Activated CD4-positive, alpha-beta memory T cell treated with anti-CD3 and anti-CD28 coated beads, Interleukin-2, amount 10 ng/mL, durations not matched to agents 7 days and 5 days (primary cell): ENCODE data around the gene PTP4A2. TPM values are rescaled to one million over a fixed set of nuclear protein-coding genes. Genes with fewer than 3 reads are reported as not detected.

Experiments used
- CTCF ChIA-PET: fragments of 350-600 bp; sonication (Branson Sonifier 250); formaldehyde crosslinking; loops from one replicate; lab custom pipeline; 2021; ENCODE audit warnings: antibody characterized with exemption, inconsistent platforms; lab: Charles Lee
- POLR2A ChIA-PET: fragments of 350-600 bp; sonication (Branson Sonifier 250); formaldehyde crosslinking; loops from one replicate; lab custom pipeline; 2021; ENCODE audit warnings: antibody characterized with exemption; lab: Charles Lee
- DNase-seq: peaks from one replicate; pipeline ENCODE4 v3.0.0-alpha.2; 2020
- H3K27ac Mint-ChIP-seq: one replicate; pipeline ENCODE4 v1.8.0; 2021; ENCODE audit warnings: mild to moderate bottlenecking, mixed read lengths
- H3K27me3 Mint-ChIP-seq: one replicate; pipeline ENCODE4 v1.8.0; 2021; ENCODE audit warnings: mixed read lengths
- H3K36me3 Mint-ChIP-seq: one replicate; pipeline ENCODE4 v1.8.0; 2021; ENCODE audit warnings: low read depth, mixed read lengths
- H3K4me1 Mint-ChIP-seq: one replicate; pipeline ENCODE4 v1.8.0; 2021; ENCODE audit warnings: mixed read lengths
- H3K4me3 Mint-ChIP-seq: one replicate; pipeline ENCODE4 v1.8.0; 2021; ENCODE audit warnings: mild to moderate bottlenecking, mixed read lengths
- H3K9me3 Mint-ChIP-seq: one replicate; pipeline ENCODE4 v1.8.0; 2021; ENCODE audit warnings: mixed read lengths
- total RNA-seq, 2 experiments: library from RNA; stranded (reverse); gene quantifications; one replicate each; pipeline ENCODE4 v1.2.3, GENCODE V29; 2021

The PTP4A2 gene
- total RNA-seq, 2 experiments from 2014 or later: 337 to 349 TPM

- Mint-ChIP-seq H3K9me3 (no peaks in the 10 kb centered on the region), H3K27me3 (peaks cover 6% of the 10 kb centered on the region), H3K27ac (no peak overlapping the region), H3K4me1 (no peaks in the 10 kb centered on the region), H3K4me3 (no peak overlapping the region), H3K36me3 (no peaks in the 10 kb centered on the region)
- DNase-seq: no peak
- POLR2A ChIA-PET: interaction anchor here (1.0 kb wide), 1 partner anchor 16 kb away, joined by 3 read pairs; no protein-coding TSS in a partner anchor
- CTCF ChIA-PET: no interaction called here
Measured at GRCh38 chr1:31865728-31866449, 72.3 kb downstream of the PTP4A2 start.

- ChIA-PET POLR2A (no interaction called here), CTCF (no interaction called here)
- H3K27ac Mint-ChIP-seq: no peak overlapping the region
- no peaks in the 10 kb centered on the region for H3K4me1 Mint-ChIP-seq
- H3K27me3 Mint-ChIP-seq: peaks cover 4% of the 10 kb centered on the region
- no peaks in the 10 kb centered on the region for H3K36me3 Mint-ChIP-seq
- H3K9me3 Mint-ChIP-seq: no peaks in the 10 kb centered on the region
- DNase-seq: no peak
- H3K4me3 Mint-ChIP-seq: no peak overlapping the region
Measured at GRCh38 chr1:31862071-31862470, 76.1 kb downstream of the PTP4A2 start.

DNA sequence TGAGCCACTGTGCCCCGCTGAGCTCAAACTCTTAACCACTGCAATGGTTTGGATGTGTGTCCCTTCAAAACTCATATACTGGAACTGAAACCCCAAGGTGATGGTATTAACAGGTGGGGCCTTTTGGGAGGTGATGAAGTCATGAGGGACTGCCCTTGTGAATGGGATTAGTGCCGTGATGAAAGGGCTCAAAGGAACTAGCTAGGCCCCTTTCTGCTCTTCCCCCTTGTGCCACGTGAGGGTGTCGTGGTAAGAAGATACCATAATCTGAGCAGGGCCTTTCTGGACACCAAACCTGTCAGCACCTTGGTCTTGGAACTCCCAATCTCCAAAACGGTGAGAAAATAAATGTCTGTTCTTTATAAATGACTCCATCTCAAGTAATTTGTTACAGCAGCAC is 76.8 kb downstream of the PTP4A2 start:
- POLR2A ChIA-PET: no interaction called here

DNA sequence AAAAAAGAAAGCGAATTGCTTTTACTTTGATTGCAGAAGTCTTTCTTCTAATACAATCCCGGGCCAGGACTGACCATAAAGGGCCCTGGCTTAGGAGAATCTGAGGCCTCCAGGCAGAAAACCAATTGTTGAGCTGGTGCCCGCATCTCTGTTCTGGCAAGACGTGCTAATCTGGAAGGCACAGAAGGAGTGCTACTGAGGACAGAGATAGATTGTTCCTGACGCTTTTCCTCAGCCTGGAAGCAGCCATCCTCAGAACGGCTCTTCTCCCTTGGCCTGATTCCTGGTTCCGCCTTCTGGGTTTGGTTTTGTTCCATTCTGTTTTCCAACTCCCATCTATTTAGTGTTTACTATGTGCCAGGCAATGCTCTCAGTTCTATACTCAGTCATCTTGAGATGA is 77.6 kb downstream of the PTP4A2 start:
- H3K4me3 Mint-ChIP-seq: no peak overlapping the region
- no peaks in the 10 kb centered on the region for H3K4me1 Mint-ChIP-seq
- H3K36me3 Mint-ChIP-seq: no peaks in the 10 kb centered on the region
- no peaks in the 10 kb centered on the region for H3K9me3 Mint-ChIP-seq
- DNase-seq: no peak
- H3K27me3 Mint-ChIP-seq: peaks cover 4% of the 10 kb centered on the region
- ChIA-PET POLR2A (no interaction called here), CTCF (interaction anchor here (0.6 kb wide), 1 partner anchor 660 kb away, joined by 3 read pairs; no protein-coding TSS in a partner anchor)
- no peak overlapping the region for H3K27ac Mint-ChIP-seq

More for the DNA sequence above, 76.8 kb downstream of the PTP4A2 start:
- no peak for DNase-seq
- Mint-ChIP-seq H3K27me3 (peaks cover 4% of the 10 kb centered on the region), H3K27ac (no peak overlapping the region), H3K4me1 (no peaks in the 10 kb centered on the region), H3K9me3 (no peaks in the 10 kb centered on the region), H3K36me3 (no peaks in the 10 kb centered on the region), H3K4me3 (no peak overlapping the region)
- CTCF ChIA-PET: no interaction called here

DNA sequence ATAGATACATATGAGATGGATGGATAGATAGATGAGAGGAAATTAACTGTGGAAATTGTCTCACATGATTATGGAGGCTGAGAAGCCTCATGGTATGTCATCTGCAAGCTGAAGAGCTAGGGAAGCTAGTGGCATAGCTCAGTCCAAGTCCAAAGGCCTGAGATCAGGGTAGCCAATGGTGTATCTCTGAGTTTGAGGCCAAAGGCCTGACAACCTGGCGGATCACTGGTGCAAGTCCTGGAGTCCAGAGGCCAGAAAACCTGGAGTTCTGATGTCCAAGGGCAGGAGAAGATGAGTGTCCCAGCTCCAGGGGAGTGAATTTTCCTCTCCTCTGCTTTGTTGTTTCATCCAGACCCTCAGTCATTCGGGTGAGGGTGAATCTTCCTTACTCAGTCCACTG is 78.4 kb downstream of the PTP4A2 start:
- Mint-ChIP-seq H3K4me3 (no peak overlapping the region), H3K4me1 (no peaks in the 10 kb centered on the region), H3K27me3 (peaks cover 4% of the 10 kb centered on the region), H3K27ac (no peak overlapping the region), H3K9me3 (no peaks in the 10 kb centered on the region), H3K36me3 (no peaks in the 10 kb centered on the region)
- CTCF ChIA-PET: no interaction called here
- POLR2A ChIA-PET: interaction anchor here (0.9 kb wide), 1 partner anchor 13 kb away, joined by 3 read pairs; no protein-coding TSS in a partner anchor
- DNase-seq: no peak

DNA sequence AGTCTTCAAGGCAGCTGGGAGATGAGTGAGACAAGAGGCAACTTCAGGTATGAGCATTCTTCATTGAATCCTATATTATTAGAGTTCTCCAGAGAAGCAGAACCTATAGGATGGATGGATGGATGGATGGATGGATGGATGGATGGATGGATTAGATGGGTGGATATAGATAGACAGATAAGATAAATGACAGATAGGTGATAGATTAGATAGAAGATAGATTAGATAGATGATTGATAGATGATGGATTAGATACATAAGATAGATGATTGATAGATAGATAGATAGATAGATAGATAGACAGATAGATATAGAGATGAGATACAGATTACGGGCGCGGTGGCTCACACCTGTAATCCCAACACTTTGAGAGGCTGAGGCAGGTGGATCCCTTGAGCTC is 79.1 kb downstream of the PTP4A2 start:
- CTCF ChIA-PET: no interaction called here

GRCh38 chr1:31857863-31858262 is 80.3 kb downstream of the PTP4A2 start:
- CTCF ChIA-PET: no interaction called here

More for the DNA sequence above, 79.1 kb downstream of the PTP4A2 start:
- Mint-ChIP-seq H3K27me3 (peaks cover 4% of the 10 kb centered on the region), H3K36me3 (no peaks in the 10 kb centered on the region), H3K27ac (no peak overlapping the region), H3K4me1 (no peaks in the 10 kb centered on the region), H3K4me3 (no peak overlapping the region), H3K9me3 (no peaks in the 10 kb centered on the region)
- DNase-seq: no peak
- POLR2A ChIA-PET: interaction anchor here (0.9 kb wide), 1 partner anchor 13 kb away, joined by 3 read pairs; no protein-coding TSS in a partner anchor

More at GRCh38 chr1:31857863-31858262, 80.3 kb downstream of the PTP4A2 start:
- no peak for DNase-seq
- Mint-ChIP-seq H3K4me3 (no peak overlapping the region), H3K9me3 (no peaks in the 10 kb centered on the region), H3K4me1 (no peaks in the 10 kb centered on the region), H3K36me3 (no peaks in the 10 kb centered on the region), H3K27ac (no peak overlapping the region), H3K27me3 (peaks cover 4% of the 10 kb centered on the region)
- POLR2A ChIA-PET: interaction anchor here (0.9 kb wide), 1 partner anchor 127 kb away, joined by 3 read pairs; no protein-coding TSS in a partner anchor

Other genes with a start within 250 kb of the PTP4A2 start
- gene COL16A1, start 234.4 kb downstream of the PTP4A2 start, total RNA-seq: not detected
- under 1 TPM; 0.68 to 0.81 TPM for gene ADGRB2, start 174.0 kb downstream of the PTP4A2 start, total RNA-seq
- under 1 TPM; 0.08 to 0.15 TPM for gene SPOCD1, start 122.3 kb downstream of the PTP4A2 start, total RNA-seq
- gene KHDRBS1, start 75.5 kb upstream of the PTP4A2 start, total RNA-seq: 100 to 1,000 TPM; 168 to 169 TPM
- gene TMEM39B, start 134.6 kb upstream of the PTP4A2 start, total RNA-seq: 10 to 100 TPM; 24.5 to 28.0 TPM
- gene KPNA6, start 169.7 kb upstream of the PTP4A2 start, total RNA-seq: 10 to 100 TPM; 64.3 to 65.1 TPM
- 10 to 100 TPM; 79.8 to 81.2 TPM for gene TXLNA, start 241.3 kb upstream of the PTP4A2 start, total RNA-seq